Measurements from ENCODE around the gene SLC22A31.

SLC22A31 gene

GRCh38 chr16:89217388-89218191 lies 17.3 kb upstream of the SLC22A31 start, which contains the start of gene ZNF778:
TSS of gene ZNF778 (plus strand) at chr16:89217703. CDS start at chr16:89221128, 3,425 bp downstream.
- peak within 1 kb of the TSS; percentile 70 to 96 (median 90) for H3K4me3 ChIP-seq
- H3K27ac ChIP-seq = peak within 1 kb of the TSS; percentile 81 to 99 (median 95)

GRCh38 chr16:89217138-89217387 lies 16.7 kb upstream of the SLC22A31 start:
- Histone ChIP-seq H3K27ac (peak overlapping the region; percentile 81 to 99 (median 95)), H3K4me3 (peak overlapping the region; percentile 70 to 96 (median 90))

DNA sequence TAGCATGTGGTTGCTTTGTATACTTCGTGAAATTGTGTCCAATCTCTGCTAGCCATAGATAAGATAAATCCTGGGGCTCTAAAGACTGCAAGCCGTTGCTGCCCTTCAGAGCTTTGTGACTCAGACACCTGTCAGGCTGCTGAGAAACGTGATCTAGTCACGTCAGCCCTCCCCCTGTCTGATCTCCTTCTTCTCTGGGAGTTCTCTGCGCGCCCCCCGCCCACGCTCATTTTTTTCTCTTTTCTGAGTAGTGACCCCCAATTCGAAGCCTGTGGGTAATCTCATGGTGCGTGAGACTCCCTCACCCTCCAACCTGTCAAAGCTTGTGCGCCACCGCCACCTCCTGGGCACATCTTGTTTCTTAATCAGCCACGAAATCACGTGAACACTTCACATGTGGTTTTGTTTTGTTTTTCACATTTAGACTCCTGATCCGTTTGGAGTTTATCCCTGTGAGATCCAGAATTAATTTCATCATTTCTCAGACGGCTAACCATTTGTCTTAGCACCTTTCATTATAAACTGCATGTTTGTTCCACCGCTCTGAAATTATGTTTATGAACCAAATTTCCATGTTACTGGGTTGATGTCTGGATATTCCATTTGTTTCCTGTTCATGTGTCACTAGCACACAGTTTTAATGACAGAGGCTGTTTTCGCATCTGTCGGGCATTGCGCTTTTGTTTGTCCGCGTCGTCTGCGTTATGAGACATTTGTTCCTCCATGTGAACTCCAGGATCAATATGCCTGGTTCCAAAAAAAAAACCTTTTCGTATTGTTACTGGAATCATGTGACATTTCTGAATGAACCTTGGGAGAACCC lies 16.2 kb upstream of the SLC22A31 start:
- H3K4me3 ChIP-seq = peak overlapping the region; percentile 70 to 96 (median 90)
- peak overlapping the region; percentile 81 to 99 (median 95) for H3K27ac ChIP-seq

GRCh38 chr16:89210904-89211515 lies 10.7 kb upstream of the SLC22A31 start:
- Histone ChIP-seq H3K27ac (no peak overlapping the region), H3K4me3 (no peak overlapping the region)

DNA sequence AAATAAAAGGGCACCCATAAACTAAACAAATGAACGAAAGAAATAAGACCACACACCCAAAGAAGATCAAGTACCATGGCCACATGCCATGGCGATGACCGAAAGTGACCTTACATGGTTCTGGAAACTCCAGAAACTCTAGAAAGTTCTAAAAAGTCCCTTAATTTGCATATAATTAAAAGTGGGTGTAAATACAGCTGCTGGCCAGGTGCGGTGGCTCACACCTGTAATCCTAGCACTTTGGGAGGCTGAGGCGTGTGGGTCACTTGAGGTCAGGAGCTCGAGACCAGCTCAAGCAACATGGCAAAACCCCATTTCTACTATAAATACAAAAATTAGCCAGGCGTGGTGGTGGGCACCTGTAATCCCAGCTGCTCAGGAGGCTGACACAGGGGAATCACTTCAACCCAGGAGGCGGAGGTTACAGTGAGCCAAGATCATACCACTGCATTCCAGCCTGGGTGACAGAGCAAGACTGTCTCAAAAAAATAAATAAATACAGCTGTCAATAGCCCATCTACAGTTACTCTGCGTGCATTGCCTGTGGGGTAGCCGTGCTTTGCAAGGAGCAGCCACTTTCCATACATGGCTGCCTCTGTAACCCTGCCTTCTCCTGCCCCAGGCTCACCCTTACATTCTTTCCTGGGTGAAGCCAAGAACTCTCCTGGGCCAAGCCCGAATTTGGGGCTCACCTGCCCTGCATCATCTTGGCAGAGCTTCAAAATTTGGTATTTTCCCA lies 10.0 kb upstream of the SLC22A31 start:
- H3K4me3 ChIP-seq = no peak overlapping the region
- H3K27ac ChIP-seq = no peak overlapping the region

GRCh38 chr16:89209522-89210044 lies 9.2 kb upstream of the SLC22A31 start:
- H3K4me3 ChIP-seq = no peak overlapping the region
- H3K27ac ChIP-seq = no peak overlapping the region

DNA sequence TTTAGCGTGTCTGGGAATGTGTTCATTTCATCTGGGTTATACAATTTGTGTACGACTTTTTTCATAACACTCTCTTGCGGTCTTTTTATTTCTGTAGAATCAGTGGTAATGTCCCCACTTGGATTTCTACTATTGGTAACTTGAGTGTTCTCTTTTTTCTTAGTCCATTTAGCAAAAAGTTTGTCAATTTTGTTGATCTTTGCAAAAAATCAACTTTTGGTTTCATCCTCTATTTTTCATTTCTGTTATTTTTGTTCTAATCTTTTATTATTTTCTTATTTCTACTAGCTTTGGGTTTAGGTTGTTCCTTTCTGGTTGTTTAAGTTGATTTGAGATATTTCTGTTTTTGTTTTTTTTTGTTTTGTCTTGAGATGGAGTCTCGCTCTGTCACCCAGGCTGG lies 7.7 kb upstream of the SLC22A31 start:
- no peak overlapping the region for H3K27ac ChIP-seq
- H3K4me3 ChIP-seq = no peak overlapping the region

- Histone ChIP-seq H3K27ac (no peak overlapping the region), H3K4me3 (peak overlapping the region in 4 of 7 experiments; percentile 15 to 36 (median 27))
Measured at GRCh38 chr16:89202422-89203215, 2.3 kb upstream of the SLC22A31 start.

DNA sequence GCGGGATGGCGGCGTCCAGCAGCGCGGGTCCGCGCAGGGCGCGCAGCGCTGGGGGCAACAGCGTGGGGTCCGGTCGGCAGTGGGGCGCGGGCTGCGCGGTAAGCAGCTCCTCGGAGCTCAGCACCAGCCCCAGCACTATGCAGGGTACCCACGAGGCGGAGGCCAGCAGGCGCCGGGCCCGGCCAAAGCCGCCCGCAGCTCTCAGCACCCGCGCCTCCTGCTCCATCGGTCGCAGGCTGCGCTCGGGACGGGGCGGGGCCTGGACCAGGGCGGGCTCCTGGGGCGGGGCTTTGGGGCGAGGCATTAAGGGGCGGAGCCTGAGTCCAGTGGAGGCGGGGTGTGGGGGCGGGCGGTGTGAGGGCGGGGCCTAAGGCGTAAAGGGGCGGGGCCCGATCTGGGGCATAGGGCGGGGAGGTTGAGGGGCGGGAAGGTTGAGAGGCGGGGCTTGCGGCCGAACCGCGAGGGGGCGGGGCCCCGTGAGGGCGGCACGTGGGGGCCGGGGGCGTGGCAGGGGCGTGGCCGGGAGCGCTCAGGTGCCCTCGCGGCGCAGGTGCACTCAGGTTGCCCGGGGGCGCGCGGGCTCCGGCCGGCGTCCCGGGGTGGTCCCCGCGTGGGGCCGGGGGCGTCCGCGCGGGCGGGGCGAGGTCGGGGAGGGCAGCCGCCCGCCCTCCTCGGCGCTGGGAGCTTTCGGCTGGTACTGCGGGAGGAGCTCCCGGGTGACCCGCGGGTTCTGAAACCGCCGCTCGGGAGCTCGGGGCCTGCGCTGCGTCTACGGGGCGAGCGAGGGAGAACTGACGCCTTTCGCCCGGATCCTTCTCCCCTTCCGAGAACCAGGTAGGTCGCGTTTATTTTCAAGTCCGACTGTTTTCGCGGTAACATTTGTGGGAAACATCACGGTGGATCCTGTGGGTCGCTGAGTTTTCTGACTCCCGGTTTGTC lies 1.4 kb upstream of the SLC22A31 start:
- peak overlapping the region in 5 of 7 experiments; percentile 15 to 36 (median 25) for H3K4me3 ChIP-seq
- H3K27ac ChIP-seq = no peak overlapping the region

GRCh38 chr16:89200850-89201411 lies 594 bp upstream of the SLC22A31 start:
- H3K4me3 ChIP-seq = peak overlapping the region in 4 of 7 experiments; percentile 15 to 36 (median 25)
- no peak overlapping the region for H3K27ac ChIP-seq

- H3K4me3 ChIP-seq = no peak overlapping the region
- no peak overlapping the region for H3K27ac ChIP-seq
Measured at GRCh38 chr16:89199241-89200123, 855 bp downstream of the SLC22A31 start.

DNA sequence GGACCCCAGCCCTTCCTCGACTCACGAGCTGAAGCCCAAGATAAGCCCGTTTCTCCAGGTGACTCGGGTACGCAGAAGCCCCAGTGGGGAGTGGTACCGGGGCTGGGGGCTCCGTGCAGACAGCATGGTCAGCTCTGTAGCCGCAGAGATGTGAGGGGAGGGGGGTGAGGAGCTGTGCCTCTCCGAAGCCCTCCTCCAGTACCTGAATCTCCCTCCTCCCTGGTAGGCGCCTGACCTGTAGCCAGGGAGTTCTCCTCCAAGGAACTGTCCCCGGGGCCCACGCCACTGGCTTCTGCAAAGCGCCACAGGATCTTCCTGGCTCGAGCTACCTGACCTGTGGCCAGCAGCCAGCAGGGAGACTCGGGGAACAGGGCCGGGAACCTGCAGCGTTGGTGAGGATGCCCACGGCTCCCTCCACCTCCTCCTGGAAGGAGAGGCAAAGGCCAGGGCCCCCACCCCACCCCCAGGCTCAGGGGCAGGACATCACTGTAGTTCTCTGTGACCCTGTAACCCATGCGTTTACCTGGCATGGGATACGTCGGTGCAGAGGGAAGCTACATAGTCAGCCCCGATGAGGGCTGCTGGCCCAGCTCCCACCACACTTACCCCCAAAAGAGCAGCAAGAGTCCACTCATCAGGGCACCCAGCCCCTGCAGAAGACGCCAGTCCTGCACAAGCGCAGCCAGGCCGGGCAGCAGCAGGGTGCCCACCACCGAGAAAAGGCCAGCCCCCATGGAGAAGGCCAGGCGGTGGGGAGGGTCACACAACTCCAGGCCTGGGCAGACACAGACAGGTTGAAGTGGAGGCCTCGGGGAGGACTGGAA lies 1.7 kb downstream of the SLC22A31 start:
- no peak overlapping the region for H3K27ac ChIP-seq
- H3K4me3 ChIP-seq = no peak overlapping the region

- Histone ChIP-seq H3K27ac (no peak overlapping the region), H3K4me3 (no peak overlapping the region)
Measured at GRCh38 chr16:89197633-89198416, 2.5 kb downstream of the SLC22A31 start.

DNA sequence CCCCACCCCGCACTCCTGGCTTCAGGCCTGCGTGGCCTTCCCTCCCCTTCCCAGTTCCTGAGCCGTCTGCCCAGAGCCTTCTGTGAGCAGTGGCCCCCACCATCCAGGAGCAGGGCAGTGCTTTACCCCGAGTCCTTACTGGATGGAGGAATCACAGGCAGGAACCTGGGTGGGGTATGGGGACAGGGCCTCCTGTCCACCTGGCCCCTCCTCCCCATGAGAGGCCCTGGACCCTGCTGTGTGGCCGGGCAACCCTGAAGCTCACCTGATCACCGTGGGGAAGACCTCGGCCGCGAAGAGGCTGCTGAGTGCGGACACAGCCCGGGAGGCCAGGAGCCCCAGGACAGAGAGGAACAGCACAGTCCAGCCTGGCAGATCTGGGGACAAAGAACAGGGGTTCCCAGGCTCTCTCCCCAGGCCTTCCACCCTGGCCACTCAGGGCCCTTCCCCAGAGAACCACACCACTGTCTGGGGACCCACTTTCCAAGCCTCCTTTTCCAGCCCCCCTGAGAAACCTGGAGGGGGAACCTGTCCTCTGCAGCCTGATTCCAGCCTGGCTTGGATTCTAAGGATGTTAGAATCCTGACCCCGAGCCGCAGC lies 3.2 kb downstream of the SLC22A31 start:
- H3K4me3 ChIP-seq = no peak overlapping the region
- H3K27ac ChIP-seq = no peak overlapping the region

Data from skin epidermis (tissue), 12 donors.